ENCODE data around the gene SBF2. TPM values are rescaled to one million over a fixed set of nuclear protein-coding genes. Genes with fewer than 3 reads are reported as not detected.

Gene SBF2
- total and polyA plus RNA-seq, 2 of the 13 experiments (the other 11 are each of a cell fraction or from before 2014, with no cell fraction given), result 24.0 to 45.8 TPM

DNA sequence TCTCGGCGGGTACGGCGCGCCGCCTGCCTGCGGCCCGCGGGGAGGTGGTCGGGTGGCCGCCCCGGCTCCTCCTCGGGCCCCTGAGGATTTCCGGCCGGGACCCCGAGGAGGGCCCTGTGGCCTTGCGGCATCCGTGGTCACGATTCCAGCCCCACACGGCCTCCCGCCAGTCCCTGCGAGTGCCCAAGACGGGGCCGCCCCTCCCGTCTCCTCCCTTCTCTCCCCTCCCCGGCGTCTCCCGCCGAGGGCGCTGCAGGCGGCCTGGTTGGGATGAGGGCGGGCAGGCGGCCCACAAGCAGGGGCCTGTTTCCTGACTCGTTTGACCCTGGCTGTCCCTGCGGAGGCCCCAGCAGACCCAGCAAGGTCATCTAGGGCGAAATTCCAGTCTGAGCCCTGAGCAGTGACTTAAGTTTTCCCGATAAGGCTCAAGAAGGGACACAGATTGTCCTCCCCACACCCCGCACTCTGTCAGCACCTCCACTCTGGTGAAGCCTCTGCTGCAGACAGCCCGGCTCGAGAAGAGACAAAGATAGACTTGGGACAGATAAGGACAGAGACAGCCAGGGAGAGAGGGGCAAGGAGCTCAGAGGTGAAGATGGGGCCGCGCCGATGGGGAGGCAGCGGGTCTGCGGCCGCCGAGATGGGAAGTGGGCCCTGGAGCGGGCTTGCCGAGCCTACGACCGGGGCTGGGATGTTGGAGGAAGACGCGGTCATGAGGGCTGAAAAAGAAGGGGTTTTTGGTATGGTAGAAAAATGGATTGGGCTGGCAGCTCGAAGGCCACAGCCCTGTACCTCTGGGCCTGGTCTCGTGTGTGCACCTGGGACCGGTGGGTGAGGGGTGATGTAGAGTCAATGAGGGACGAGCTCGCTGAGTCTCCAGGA, 535.1 kb downstream of the SBF2 start (continued):
- TF ChIP-seq, protein P1, sequence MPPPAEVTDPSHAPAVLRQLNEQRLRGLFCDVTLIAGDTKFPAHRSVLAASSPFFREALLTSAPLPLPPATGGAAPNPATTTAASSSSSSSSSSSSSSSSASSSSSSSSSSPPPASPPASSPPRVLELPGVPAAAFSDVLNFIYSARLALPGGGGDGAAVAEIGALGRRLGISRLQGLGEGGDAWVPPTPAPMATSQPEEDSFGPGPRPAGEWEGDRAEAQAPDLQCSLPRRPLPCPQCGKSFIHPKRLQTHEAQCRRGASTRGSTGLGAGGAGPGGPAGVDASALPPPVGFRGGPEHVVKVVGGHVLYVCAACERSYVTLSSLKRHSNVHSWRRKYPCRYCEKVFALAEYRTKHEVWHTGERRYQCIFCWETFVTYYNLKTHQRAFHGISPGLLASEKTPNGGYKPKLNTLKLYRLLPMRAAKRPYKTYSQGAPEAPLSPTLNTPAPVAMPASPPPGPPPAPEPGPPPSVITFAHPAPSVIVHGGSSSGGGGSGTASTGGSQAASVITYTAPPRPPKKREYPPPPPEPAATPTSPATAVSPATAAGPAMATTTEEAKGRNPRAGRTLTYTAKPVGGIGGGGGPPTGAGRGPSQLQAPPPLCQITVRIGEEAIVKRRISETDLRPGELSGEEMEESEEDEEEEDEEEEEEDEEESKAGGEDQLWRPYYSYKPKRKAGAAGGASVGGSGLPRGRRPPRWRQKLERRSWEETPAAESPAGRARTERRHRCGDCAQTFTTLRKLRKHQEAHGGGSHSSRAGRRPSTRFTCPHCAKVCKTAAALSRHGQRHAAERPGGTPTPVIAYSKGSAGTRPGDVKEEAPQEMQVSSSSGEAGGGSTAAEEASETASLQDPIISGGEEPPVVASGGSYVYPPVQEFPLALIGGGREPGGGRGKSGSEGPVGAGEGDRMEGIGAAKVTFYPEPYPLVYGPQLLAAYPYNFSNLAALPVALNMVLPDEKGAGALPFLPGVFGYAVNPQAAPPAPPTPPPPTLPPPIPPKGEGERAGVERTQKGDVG (CRISPR knock-in tag; IDR thresholded peaks at IDR 0.05; ENCODE audit: borderline replicate concordance), result 0 out of 2 replicates have a peak, but pooled peaks have one; percentile 56
- TF ChIP-seq, protein P2, sequence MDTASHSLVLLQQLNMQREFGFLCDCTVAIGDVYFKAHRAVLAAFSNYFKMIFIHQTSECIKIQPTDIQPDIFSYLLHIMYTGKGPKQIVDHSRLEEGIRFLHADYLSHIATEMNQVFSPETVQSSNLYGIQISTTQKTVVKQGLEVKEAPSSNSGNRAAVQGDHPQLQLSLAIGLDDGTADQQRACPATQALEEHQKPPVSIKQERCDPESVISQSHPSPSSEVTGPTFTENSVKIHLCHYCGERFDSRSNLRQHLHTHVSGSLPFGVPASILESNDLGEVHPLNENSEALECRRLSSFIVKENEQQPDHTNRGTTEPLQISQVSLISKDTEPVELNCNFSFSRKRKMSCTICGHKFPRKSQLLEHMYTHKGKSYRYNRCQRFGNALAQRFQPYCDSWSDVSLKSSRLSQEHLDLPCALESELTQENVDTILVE (CRISPR knock-in tag; IDR thresholded peaks at IDR 0.05), result no peak
- TF ChIP-seq REXO4 (CRISPR knock-in tag; IDR thresholded peaks at IDR 0.05; ENCODE audit: borderline replicate concordance) (no peak), KAT2B (IDR thresholded peaks at IDR 0.05; ENCODE audit: borderline replicate concordance, low read depth, low read length) (no peak), ZZZ3 (CRISPR knock-in tag; IDR thresholded peaks at IDR 0.05; ENCODE audit: borderline replicate concordance) (peak; percentile 35; the same call in 1 of the 2 replicates), ZNF234 (CRISPR knock-in tag; conservative IDR thresholded peaks at IDR 0.05) (no peak), ZNF317 (CRISPR knock-in tag; IDR thresholded peaks at IDR 0.05) (0 out of 2 replicates have a peak, but pooled peaks have one; percentile 17), FLYWCH1 (CRISPR knock-in tag; IDR thresholded peaks at IDR 0.05) (no peak), AGO2 (optimal IDR thresholded peaks at IDR 0.05; ENCODE audit: low read depth, low read length) (peak; percentile 64), ZNF460 (CRISPR knock-in tag; IDR thresholded peaks at IDR 0.05; ENCODE audit: borderline replicate concordance) (no peak; the same call in 1 of the 2 replicates), JUN (CRISPR knock-in tag; IDR thresholded peaks at IDR 0.05) (no peak; the same call in 1 of the 2 replicates), KLF16 (CRISPR knock-in tag; IDR thresholded peaks at IDR 0.05) (no peak), KMT2B (CRISPR knock-in tag; IDR thresholded peaks at IDR 0.05) (no peak; the same call in 1 of the 2 replicates), HMG20A (CRISPR knock-in tag; IDR thresholded peaks at IDR 0.05; ENCODE audit: borderline replicate concordance) (no peak)
- TF ChIP-seq, protein P3, sequence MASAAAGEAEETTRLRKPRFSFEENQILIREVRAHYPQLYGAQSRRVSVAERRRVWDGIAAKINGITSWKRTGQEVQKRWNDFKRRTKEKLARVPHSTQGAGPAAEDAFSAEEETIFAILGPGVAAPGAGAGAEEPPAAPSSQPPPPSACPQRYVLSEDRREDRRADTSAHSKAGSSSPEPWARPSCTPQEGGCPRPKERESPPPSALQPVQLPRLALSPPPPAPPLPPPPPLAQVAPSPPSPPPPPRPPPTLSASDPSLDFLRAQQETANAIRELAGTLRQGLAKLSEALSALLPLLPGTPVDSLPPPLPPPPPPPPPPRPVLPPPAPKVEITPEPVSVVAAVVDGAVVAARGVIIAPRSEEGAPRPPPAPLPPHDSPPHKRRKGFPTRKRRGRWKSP (CRISPR knock-in tag; IDR thresholded peaks at IDR 0.05), result 0 out of 2 replicates have a peak, but pooled peaks have one; percentile 69
- TF ChIP-seq, protein P4, sequence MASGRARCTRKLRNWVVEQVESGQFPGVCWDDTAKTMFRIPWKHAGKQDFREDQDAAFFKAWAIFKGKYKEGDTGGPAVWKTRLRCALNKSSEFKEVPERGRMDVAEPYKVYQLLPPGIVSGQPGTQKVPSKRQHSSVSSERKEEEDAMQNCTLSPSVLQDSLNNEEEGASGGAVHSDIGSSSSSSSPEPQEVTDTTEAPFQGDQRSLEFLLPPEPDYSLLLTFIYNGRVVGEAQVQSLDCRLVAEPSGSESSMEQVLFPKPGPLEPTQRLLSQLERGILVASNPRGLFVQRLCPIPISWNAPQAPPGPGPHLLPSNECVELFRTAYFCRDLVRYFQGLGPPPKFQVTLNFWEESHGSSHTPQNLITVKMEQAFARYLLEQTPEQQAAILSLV (CRISPR knock-in tag; IDR thresholded peaks at IDR 0.05; ENCODE audit: borderline replicate concordance), result 0 out of 2 replicates have a peak, but pooled peaks have one; percentile 70
- TF ChIP-seq, protein P5, sequence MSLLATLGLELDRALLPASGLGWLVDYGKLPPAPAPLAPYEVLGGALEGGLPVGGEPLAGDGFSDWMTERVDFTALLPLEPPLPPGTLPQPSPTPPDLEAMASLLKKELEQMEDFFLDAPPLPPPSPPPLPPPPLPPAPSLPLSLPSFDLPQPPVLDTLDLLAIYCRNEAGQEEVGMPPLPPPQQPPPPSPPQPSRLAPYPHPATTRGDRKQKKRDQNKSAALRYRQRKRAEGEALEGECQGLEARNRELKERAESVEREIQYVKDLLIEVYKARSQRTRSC (CRISPR knock-in tag; IDR thresholded peaks at IDR 0.05; ENCODE audit: low read depth), result peak; percentile 47; the same call in 1 of the 2 replicates
- TF ChIP-seq, protein P6, sequence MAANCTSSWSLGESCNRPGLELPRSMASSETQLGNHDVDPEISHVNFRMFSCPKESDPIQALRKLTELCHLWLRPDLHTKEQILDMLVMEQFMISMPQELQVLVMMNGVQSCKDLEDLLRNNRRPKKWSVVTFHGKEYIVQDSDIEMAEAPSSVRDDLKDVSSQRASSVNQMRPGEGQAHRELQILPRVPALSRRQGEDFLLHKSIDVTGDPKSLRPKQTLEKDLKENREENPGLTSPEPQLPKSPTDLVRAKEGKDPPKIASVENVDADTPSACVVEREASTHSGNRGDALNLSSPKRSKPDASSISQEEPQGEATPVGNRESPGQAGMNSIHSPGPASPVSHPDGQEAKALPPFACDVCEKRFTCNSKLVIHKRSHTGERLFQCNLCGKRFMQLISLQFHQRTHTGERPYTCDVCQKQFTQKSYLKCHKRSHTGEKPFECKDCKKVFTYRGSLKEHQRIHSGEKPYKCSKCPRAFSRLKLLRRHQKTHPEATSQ (CRISPR knock-in tag; IDR thresholded peaks at IDR 0.05; ENCODE audit: borderline replicate concordance), result 0 out of 2 replicates have a peak, but pooled peaks have one; percentile 44
